PC-9 (cell line): ENCODE data around the gene EMP2. TPM values are rescaled to one million over a fixed set of nuclear protein-coding genes. Genes with fewer than 3 reads are reported as not detected.

Experiments
- BruUV-seq: library from RNA; stranded (reverse); fragments of 400-500 nt; replicated peaks from 2 replicates; lab custom pipeline; 2021; lab: Mats Ljungman, UMichigan
- CTCF ChIA-PET: fragments of 300-600 bp; sonication (Branson Sonifier 250); formaldehyde crosslinking; loops from one replicate; lab custom pipeline; 2022; ENCODE audit warnings: antibody characterized with exemption; lab: Charles Lee
- POLR2A ChIA-PET: fragments of 300-600 bp; sonication (Branson Sonifier 250); formaldehyde crosslinking; loops from one replicate; lab custom pipeline; 2022; ENCODE audit warnings: antibody characterized with exemption; ENCODE audit not compliant: unreplicated experiment; lab: Charles Lee
- DNase-seq, 2 experiments: peaks; one replicate each; pipeline versions ENCODE4 v3.0.0 to v3.0.0-alpha.2; 2015 to 2022; ENCODE audit warnings: mixed read lengths in 1 of 2
- H2AFZ ChIP-seq: fragments of 200-600 bp; sonication (generic); 2 replicates; pipeline ENCODE4 v1.8.1; 2017; ENCODE audit warnings: antibody characterized with exemption
- H3F3A ChIP-seq: fragments of 200-600 bp; sonication (generic); 2 replicates; pipeline ENCODE4 v1.8.1; 2017; ENCODE audit warnings: antibody characterized with exemption, mild to moderate bottlenecking, low read depth; ENCODE audit not compliant: insufficient read depth
- H3K27ac ChIP-seq: fragments of 200-600 bp; sonication (generic); 2 replicates; pipeline ENCODE4 v1.6.1; 2016; ENCODE audit warnings: mixed run types
- H3K27me3 ChIP-seq: fragments of 200-600 bp; sonication (generic); 2 replicates; pipeline ENCODE4 v1.6.1; 2016; ENCODE audit warnings: low read depth, mixed run types; ENCODE audit not compliant: insufficient read depth
- H3K36me3 ChIP-seq: fragments of 200-600 bp; sonication (generic); 2 replicates; pipeline ENCODE4 v1.6.1; 2016; ENCODE audit warnings: low read depth, mixed run types
- H3K4me1 ChIP-seq: fragments of 200-600 bp; sonication (generic); replicated peaks from 2 replicates; pipeline ENCODE4 v1.6.1; 2016; ENCODE audit warnings: mixed run types; ENCODE audit not compliant: insufficient read depth
- H3K4me2 ChIP-seq: fragments of 200-600 bp; sonication (generic); 2 replicates; pipeline ENCODE4 v1.6.1; 2017; ENCODE audit warnings: mixed run types
- H3K4me3 ChIP-seq: fragments of 200-600 bp; sonication (generic); 2 replicates; pipeline ENCODE4 v1.6.1; 2016; ENCODE audit warnings: mixed run types
- H3K79me2 ChIP-seq: fragments of 200-600 bp; sonication (generic); 2 replicates; pipeline ENCODE4 v1.6.1; 2017; ENCODE audit warnings: low read depth, mixed run types
- H3K9me2 ChIP-seq: fragments of 200-600 bp; sonication (generic); 2 replicates; pipeline ENCODE4 v1.8.1; 2017; ENCODE audit warnings: mild to moderate bottlenecking; ENCODE audit not compliant: insufficient read depth
- H3K9me3 ChIP-seq: fragments of 200-600 bp; sonication (generic); 2 replicates; pipeline ENCODE4 v1.8.1; 2016; ENCODE audit warnings: low read depth; ENCODE audit not compliant: insufficient read depth
- H4K20me1 ChIP-seq: fragments of 200-600 bp; sonication (generic); 2 replicates; pipeline ENCODE4 v1.8.1; 2017; ENCODE audit not compliant: insufficient read depth
- CTCF ChIP-seq: fragments of 200-600 bp; sonication (generic); conservative IDR thresholded peaks from 2 replicates; pipeline ENCODE4 v1.6.1; 2017; ENCODE audit warnings: mixed run types, antibody characterized with exemption, mild to moderate bottlenecking, moderate library complexity
- EZH2 ChIP-seq: fragments of 200-600 bp; sonication (generic); IDR thresholded peaks from 2 replicates; pipeline ENCODE4 v1.8.0; 2017; ENCODE audit warnings: antibody characterized with exemption, low read depth
- intact Hi-C: fragments of 100-400 bp; cut with micrococcal nuclease; formaldehyde crosslinking; loops from one replicate; pipeline ENCODE4 v1.10.0; 2022; ENCODE audit not compliant: unreplicated experiment
- total RNA-seq: library from RNA; stranded (reverse); gene quantifications from 2 replicates; pipeline ENCODE4 v1.2.3, GENCODE V29; 2021

Gene EMP2
- total RNA-seq, 1 experiment from 2014 or later: 137 TPM

GRCh38 chr16:10592611-10593010 is 12.2 kb upstream of the EMP2 start:
- Histone ChIP-seq H3K27me3 (no peaks in the 10 kb centered on the region), H2AFZ (no peak overlapping the region), H3K4me1 (peaks cover 40% of the 10 kb centered on the region), H3K9me3 (no peaks in the 10 kb centered on the region), H3K79me2 (no peaks in the 10 kb centered on the region), H3K36me3 (no peaks in the 10 kb centered on the region), H3K27ac (no peak overlapping the region), H3K4me2 (no peak overlapping the region), H3K4me3 (no peak overlapping the region), H3F3A (peaks cover 2% of the 10 kb centered on the region; the same call in 1 of the 2 replicates), H3K9me2 (no peaks in the 10 kb centered on the region), H4K20me1 (no peaks in the 10 kb centered on the region)
- CTCF ChIA-PET: interaction anchor here (0.9 kb wide), 1 partner anchor 17 kb away, joined by 4 read pairs; no protein-coding TSS in a partner anchor
- POLR2A ChIA-PET: no interaction called here
- intact Hi-C loops: no loop called here
- TF ChIP-seq EZH2 (no peak), CTCF (no peak)
- BruUV-seq: no TSS peak
- DNase-seq: no peak

- Histone ChIP-seq H3K36me3 (no peaks in the 10 kb centered on the region), H3K4me3 (no peak overlapping the region), H3K9me3 (no peaks in the 10 kb centered on the region), H2AFZ (no peak overlapping the region), H3K27me3 (no peaks in the 10 kb centered on the region), H3K9me2 (no peaks in the 10 kb centered on the region), H4K20me1 (no peaks in the 10 kb centered on the region), H3K4me1 (peaks cover 34% of the 10 kb centered on the region), H3K27ac (no peak overlapping the region), H3F3A (peaks cover 2% of the 10 kb centered on the region; the same call in 1 of the 2 replicates), H3K79me2 (no peaks in the 10 kb centered on the region), H3K4me2 (no peak overlapping the region)
- DNase-seq: no peak
- BruUV-seq: no TSS peak
- TF ChIP-seq EZH2: no peak
- TF ChIP-seq CTCF: no peak
- POLR2A ChIA-PET: no interaction called here
- intact Hi-C loops: no loop called here
- CTCF ChIA-PET: interaction anchor here (0.6 kb wide), 1 partner anchor 142 kb away, joined by 4 read pairs; no protein-coding TSS in a partner anchor
Measured at GRCh38 chr16:10590342-10590741, 9.9 kb upstream of the EMP2 start.

GRCh38 chr16:10589109-10589508 is 8.7 kb upstream of the EMP2 start:
- Histone ChIP-seq H4K20me1 (no peaks in the 10 kb centered on the region), H2AFZ (no peak overlapping the region), H3K4me3 (no peak overlapping the region), H3K27ac (no peak overlapping the region), H3K36me3 (no peaks in the 10 kb centered on the region), H3K4me2 (no peak overlapping the region), H3K27me3 (no peaks in the 10 kb centered on the region), H3F3A (peaks cover 14% of the 10 kb centered on the region; the same call in 1 of the 2 replicates), H3K9me2 (no peaks in the 10 kb centered on the region), H3K9me3 (no peaks in the 10 kb centered on the region), H3K4me1 (peaks cover 34% of the 10 kb centered on the region), H3K79me2 (no peaks in the 10 kb centered on the region)
- intact Hi-C loops: no loop called here
- ChIA-PET POLR2A (interaction anchor here (0.5 kb wide), 1 partner anchor 64 kb away, joined by 3 read pairs; no protein-coding TSS in a partner anchor), CTCF (no interaction called here)
- DNase-seq: no peak
- TF ChIP-seq CTCF: no peak
- TF ChIP-seq EZH2: no peak
- BruUV-seq: no TSS peak
